CD4-positive, alpha-beta T cell treated with Interleukin-17A for 4 hours (primary cell): ENCODE results near the gene STK33.

Source experiments
- DNase-seq: peaks from one replicate; pipeline ENCODE4 v3.0.0-alpha.2; 2020; ENCODE audit warnings: mixed read lengths

STK33 gene

DNA sequence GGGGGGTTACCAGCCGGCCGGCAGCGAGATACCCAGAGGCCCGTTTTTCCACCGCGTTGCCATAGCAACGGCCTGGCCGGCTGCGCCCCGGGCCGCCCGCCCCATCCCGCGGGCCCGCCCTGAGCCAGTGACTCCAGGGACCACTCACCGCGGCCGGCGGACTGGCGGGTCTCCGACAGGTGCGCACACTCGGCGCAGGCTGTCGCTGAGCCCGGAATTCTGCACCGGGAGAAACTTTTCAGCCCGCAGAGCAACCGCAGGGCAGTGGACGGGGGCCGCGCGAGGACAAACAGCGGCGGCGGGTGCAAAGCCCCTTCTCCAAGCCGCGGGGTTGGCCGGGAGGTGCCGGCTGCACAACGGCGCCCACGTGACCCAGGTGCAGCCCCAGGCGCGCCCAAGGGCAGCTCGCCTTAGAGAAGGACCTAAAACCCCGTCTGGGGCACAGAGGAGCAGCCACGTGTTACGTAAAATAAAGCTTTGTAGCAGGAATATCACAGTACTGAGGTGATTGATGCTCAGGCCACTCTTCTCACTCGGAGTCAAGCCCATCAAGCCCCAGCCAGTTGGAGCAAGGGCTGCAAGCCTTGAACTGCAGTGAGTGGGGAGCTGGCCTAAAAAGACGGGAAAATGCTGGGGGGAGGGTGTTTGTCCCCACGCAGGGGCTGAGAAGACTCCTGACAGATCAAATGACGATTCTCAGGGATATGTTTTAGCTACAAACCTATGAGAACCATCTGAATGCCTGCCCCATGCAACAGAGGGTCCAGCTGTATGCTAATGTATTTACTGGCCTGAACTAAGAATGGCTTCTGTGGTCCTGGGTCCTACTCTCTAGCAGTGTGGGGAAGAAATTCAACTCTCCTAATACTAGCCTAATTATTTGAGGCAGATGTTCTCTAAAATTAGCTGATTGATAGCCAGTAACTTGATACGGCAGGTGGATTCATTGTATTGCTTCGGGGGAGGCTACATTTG, at the start of gene STK33:
Gene STK33 (minus strand): TSS at position 294 of the 975 bp plus-strand sequence. CDS start 119,323 bp downstream, outside the sequence.
- DNase-seq = no peak

DNA sequence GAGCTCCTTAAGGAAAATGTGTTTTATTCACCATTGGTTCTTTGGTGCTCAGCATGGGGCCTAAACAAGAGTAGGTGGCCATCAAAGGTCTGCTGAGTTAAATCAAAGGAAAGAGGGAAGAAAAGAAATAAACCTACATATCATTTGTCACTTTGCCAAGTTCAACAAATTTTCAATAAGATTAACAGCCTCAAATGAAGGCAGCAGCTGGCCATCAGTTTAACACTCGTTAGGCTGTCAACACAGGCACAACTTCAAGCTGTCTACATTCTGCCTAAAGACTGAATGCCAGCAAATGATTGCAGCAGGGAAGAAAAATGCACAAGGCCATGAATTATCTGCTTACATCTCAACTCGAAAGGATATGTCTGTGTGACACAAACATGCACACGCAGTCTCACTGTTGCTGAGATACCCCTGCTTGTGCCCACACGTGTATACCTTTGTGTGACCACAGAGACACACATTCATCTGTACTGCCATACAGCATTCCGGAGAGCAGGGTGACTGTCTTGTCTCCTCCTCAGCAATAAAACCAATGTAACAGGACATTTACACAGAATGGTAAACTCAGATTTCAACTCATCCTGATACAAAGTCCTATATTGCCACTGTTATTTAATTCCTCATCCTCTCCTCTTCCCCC, 48.3 kb upstream of the STK33 start:
- no peak for DNase-seq

DNA sequence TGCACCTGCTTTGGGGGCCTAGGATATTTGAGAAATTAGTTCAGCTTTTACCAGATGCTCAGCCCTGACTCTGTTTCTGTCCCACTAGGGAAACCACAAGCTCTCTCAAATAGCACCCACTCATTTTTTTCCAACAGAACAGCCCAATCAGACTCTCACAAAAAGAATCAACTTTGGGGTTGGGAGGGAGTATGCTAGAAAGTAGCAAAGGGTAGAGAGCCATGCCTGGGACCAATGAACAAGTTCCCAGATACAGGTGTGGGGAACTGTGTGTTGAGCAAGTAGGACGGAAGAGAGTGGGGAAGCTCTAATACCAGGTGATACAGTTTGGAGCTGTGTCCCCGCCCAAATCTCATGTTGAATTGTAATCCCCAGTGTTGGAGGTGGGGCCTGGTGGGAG, 47.3 kb upstream of the STK33 start:
- DNase-seq = no peak

DNA sequence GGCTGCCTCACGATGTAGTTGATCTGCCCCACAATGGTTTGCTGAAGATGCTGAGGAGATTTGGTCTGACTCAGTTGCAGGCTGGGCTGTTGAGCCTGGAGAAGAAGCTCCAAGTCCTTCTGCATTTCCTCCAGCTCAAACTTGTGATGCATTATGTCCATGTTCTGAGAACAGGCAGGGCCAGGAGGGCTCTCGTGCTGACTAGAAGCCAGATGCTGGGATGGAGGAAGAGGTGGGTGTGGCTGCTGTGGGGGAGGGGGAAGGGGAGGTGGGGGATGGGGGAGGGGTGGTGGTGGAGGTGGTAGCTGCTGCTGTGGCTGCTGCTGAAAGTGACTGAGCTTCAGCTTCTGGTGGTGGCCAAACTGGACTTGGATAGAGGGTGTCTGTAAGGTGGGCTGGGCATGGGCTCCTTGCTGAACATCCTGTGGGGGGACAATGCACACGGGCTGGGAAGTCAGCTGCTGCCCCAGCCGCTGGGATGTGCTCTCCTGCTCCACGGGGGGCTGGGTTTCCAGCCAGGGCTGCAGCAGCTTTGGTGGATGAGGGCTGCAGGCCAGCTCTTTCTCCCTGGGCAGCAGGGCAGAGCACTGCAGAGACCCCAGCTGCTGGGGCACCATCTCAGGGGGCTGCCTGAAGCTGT, 46.4 kb upstream of the STK33 start:
- DNase-seq = no peak

DNA sequence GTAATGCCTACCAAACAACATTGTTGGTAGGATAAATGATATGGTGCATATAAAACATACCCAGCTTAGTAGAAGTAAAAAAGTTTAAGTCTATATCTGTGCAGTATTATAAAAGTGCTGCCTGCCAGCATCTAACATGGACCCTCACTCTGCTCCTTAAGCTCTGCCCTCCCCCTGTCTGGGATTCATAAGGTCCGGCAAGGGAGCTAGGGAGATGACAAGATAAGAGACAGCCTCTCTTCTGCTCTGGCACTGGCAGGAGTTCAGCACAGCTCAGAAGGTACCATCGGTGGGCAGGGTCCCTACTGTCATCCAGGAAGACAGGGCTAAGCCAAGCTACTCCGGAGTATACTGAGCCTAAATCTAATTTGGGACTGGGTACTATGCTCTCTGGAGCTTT, 45.6 kb upstream of the STK33 start:
- no peak for DNase-seq

DNA sequence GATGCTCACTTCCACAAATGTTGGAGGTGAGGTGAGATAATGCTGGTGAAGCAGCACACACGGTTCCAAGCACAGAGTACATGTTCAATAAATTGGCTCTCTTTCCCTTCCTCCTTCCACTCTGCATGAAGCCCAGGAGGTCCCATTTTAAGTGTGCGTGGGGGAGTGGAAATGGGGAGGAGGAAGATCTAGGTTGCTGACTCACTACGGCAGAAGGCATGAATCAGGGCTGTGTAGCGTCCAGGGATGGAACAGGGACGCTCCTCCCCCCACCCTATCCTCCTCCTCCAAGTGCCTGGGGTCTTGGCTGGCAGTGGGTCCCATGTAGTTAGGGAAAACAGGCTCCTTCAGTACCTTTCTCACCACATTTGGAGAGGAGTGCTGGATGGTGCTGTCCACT, 44.3 kb upstream of the STK33 start:
- DNase-seq = no peak

DNA sequence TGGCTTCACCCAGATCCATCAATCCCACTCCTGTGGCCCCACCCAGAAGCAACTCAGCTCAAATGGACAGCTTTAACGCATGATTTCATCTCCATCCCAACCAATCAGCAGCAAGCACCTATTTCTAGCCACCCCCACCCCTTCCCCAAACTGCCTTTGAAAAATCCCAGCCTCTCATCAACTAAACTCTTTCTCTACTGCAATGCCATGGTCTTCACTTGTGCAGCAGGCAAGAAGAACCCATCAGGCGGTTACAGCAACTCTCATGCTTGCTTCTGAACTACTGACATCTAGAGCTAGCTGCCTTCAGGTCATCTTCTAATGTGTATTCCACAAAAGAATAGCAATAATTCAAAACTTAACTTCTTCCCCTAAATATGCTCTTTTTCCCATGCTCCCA, 42.1 kb upstream of the STK33 start:
- no peak for DNase-seq

DNA sequence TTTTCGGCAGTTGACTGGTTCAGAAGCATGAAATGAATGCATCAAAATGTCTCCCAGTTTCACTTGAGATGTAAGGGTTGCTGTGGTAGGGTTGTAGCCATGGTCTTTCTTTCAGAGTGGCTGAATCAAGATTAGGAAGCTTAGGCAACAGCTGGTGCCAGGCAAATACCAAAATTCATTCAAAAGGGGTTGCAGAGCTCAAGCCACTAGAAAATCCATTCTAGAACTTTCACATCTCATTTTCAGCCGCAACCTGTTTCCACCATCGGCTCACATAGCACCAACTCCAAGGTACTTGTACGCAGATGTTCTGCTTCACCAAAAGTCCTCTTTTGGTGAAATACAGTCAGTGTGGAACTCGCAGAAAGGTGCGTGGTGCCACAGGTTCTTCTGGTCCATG, 40.5 kb upstream of the STK33 start:
- DNase-seq = no peak

DNA sequence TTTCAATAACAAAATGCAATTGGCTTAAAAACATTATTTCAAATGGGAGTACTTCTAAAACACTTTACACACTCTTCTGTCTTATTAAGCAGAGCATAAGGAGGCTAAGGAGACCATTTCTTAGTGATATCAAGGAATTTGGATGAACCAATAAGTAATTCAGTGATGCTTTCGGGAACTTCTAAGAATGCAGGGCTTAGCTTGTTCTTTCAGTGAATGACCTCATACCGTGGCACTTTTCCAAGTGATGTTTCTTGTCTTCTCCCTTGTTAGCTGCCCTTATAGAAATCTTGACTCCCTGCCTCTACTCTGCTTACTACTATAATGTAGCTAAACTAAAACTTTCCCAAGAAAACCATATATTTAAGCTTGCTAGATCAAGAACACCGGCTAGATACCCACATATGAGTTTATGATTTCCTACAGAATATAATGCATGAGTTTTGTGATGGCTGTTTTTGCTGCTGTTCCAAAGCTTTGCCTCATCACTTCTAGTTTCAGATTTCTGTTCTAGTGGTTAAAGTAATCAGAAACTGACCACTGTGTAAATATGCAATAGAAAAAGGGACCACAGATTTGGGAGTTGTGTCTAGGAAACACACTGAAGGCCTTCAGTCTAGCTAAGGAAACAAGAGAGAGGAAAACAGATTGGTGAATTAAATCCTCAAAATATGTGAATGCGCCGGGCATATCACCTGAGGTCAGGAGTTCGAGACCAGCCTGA, 37.5 kb upstream of the STK33 start:
- DNase-seq = no peak

DNA sequence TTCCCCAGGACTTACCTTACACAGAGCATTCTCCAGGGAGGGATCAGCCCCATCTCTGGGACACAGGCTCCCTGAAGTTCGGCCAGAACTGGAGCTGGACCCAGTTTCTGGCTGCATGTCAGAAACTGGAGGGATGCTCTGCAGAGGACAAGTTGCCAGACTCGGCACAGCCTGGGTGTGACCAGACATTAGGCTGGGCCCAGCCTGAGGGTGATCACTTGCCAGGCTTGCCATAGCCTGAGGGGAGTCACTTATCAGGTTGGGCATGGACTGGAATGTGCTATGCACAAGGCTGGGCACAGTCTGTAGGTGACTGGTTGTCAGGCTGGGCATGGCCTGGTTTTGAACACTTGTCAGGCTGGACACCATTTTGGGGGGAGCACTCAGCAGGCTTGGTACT, 30.7 kb upstream of the STK33 start:
- DNase-seq = no peak

DNA sequence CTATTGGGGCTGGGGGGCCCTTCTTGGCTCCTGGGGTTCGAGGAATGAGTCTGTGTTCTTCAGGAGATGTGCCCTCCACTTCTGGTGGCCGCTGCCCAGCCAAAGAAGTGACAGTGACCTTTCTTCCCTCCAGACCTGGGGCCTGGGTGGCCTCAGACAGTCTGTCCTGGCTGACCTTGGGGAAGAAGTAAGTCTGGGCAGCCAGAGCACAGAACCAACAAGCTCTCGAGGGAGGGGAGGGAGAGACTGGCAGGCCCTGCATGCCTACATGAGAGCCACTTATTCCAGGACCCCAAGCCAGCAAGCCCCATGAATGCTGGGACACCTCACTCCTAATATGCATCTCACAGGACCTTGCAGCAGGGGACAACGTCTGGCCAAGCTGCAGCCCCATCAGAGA, 27.1 kb upstream of the STK33 start:
- DNase-seq = no peak

DNA sequence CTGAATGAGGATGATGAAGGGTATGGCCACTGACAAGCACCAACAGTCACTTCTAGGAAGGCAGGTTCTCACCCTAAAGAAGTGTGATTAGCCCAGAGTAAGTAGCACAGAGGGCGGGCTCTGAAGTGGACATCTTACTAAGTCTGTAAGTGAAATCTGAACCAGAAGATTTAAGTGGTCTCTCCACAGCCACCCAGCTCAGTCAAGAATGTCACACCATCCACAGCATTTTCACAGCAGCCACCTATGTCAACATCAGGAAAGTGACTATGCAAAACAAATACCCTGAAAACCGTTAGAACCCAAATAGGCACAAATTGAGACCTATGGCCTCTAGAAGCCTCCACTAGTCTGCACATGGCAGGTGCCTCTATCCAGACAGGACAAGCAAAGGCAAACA, 23.0 kb upstream of the STK33 start:
- DNase-seq = no peak

DNA sequence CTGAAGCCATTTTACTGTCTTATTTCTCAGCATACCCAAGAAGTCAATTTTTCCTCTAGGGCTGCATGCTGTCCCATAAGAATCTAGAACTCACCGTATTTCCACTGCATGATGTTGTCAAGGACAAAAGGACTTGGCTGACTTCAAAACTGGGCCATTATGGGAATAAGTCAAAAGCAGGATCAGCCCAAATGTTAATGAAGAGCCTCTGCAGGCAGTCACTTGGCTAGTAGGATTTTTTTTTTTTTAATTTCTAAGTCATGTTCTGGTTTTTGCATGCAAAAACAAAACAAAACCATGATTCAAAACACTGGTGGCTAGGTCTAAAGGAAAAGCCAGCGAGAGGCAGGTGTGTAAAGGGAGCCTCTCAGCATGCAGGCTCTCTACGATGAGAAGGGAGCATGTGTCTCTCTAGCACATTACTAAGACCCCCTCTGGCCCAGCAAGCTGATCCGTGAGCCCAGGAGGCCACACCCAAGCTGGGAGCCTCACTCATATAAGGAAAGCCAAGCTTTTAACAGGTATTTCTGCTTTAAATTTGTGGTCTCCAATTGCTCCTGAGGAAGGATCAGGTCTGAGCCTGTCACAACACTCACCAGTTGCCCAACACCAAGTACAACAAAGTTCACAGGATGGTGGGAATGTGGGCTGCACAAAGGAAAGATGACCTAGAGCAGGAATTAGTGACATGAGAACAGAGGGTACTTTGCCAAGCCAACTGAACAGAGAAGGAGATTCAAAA, 21.4 kb upstream of the STK33 start:
- no peak for DNase-seq

DNA sequence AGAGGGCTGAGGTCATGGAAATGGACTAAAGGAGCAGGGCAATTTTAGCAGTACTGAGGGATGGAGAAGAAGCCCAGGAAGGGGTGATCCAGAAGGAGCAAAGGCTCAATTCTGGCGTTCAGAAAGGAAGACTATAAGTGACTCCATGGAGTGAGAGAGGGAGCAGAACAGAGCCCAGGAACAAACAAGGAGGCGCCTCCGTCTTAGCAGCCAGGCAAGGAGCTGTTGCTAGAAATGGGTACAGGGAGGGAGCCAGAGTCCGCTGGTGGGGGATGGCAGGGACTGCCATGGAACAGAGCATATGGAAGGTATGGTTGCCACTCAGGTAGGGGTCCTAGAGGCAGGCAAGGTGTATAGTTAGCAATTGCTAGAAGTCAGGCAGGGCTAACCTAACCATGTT, 20.5 kb upstream of the STK33 start:
- DNase-seq = no peak

DNA sequence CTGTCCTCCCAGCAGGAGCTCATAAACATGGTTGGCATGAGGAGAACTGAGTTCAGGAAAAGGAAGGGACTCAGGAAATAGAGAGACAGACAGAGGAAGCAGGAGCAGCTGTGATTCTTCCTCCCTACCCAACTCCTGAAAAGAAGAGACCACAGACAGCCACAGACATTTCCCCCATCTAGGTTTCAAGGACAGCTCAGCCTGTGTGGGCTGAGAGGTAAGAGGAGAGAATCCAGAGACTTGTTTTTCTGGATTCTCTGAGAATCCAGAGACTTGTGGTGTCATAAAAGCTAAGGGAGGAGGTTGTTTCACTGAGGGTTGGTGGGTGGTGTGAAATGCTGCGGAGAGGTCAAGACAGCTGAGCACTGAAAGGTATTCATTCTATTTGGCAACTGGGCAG, 19.0 kb upstream of the STK33 start:
- DNase-seq = no peak

DNA sequence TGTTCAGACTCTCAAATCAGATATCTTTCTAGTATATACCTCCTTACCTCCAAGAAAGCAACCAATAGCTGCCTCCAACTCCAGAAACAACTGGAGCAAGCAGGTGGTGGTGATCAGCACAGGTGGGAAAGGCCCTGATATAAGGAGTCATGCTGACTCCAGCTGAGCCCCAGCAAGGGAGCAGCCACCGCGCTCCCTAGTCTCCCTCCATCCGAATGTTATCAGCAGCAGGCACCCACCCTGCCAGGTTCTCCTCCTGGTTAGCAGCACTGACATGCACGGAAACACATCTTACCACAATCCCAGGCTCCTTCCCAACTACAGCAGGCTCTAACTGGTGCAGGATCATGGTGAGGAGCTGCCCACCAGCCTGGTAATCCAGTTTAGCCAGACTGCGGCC, 18.5 kb upstream of the STK33 start:
- DNase-seq = no peak

DNA sequence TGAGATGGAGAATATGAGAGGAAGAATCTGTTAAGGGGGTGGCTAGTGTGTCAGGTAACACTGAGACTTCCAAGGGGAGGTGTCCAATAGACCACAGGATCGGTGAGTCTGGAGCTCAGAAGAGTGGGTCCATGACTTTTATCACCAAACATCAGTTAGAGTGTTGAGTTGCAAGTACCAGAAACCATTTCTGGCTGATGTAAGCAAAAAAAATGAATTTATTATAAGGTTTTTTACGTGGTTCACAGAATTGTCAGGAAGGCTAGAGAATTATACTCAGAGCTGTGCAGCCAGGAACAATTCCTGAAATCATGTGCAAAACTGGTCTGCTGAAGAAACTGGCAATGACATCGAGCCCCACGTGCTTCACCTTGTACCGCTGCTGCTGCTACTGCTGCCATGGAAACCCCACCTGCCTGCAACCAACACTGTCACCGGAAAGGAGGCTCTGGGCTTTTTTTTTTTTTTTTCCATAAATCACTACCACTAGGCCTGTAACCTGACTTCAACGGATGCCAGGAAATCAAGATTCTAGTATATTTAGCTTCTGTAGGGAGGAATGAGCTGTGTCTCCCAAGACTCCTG, 16.6 kb upstream of the STK33 start:
- no peak for DNase-seq

DNA sequence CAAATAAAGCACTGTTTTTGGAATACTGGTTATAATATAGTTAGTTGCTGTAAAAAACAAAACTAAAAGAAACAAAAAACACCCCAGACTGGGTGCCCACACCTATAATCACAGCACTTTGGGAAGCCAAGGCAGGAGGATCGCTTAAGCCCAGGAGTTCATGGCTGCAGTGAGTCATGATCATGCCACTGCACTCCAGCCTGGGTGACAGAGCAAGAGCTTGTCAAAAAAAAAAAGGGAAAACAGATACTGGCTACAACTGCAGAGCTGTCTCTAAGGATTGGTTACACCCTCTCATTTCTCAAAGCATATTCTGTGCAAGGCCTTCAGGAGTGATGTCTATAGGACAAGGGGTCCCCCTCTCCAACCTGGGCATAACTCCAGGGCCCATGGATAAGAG, 14.6 kb upstream of the STK33 start:
- DNase-seq = no peak

DNA sequence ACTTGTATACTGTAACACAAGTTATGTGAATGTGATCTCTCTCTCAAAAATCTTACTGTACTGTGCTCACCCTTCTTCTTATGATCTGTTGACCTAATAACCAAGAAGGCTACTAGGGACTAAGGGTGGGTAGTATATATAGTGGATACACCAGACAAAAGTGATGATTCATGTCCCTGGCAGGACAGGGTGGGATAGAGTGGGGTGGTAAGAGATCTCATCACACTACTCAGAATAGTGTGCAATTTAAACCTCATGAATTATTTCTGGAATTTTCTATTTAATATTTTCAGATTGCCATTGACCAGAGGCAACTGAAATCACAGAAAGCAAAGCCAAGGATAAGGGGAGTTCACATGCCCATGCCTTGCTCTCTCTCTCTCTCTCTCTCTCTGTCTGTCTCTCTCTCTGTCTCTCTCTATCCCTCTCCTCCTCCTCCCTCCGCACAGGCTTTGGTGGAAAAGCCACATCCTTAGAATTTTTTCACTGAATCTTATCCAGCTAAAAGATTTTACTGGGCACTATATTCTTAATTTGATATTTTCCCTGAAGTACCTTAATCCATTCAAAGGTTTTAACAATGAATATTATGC, 12.0 kb upstream of the STK33 start:
- DNase-seq = no peak

DNA sequence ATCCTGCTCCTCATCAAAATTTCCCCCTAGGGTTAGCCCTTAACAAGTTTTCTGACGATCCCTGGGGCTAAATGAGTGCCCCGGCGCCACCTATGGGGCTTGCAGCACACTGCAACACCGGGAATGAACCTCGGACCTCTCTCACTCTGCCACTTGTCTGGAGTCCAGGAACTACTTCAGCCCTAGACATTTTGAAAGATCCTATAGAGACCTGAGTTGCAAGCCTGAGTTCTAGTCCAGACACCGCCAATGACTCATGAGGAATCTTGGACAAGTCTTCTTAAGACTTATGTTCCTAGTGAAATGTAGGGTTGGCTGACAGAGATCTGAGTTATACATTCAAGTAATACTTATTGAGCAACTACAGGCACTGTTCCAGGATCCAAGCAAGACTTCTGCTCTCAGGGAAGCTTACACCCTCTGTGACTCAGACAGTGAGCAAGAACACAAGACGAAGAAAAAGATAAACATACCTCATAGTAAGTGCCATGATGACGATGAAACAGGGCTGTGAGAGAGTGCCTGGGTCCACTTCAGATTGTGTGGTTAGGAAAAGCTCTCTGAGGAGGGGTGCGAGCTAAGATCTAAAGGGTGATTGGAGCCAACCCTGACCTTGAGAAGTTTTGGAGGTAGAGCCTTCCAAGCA, 10.2 kb upstream of the STK33 start:
- peak; percentile 16 for DNase-seq

DNA sequence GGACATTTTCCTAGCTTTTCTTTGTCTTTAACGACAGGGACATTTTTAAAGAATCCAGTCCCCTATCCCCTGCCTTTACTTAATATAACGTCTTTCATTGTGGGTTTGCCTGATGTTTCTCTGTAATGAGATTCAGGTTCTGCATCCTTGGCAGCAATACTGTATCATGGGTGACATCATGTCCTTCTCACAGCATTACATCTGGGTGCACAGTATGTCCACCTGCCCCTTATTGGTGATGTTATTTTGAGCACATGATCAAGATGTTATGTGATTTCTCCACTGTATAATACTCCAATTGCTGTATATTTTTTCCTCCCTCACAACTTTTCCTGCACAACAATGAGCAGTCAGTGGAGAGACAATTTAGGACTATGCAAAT, 9.7 kb upstream of the STK33 start:
- DNase-seq = no peak
